Inflammatory macrophage (primary cell): ENCODE data around the gene PLA2G3.

Source experiments
- DNase-seq, 2 donors: peaks; one replicate each; pipeline ENCODE4 v3.0.0-alpha.2; 2020 to 2022

Gene PLA2G3

GRCh38 chr22:31085928-31086327 is 54.4 kb downstream of the PLA2G3 start:
- DNase-seq: no peak

- peak; percentile 47 to 71 for DNase-seq
Observed at GRCh38 chr22:31085493-31085824, 54.8 kb downstream of the PLA2G3 start.

- peak; percentile 86 to 93 for DNase-seq
Observed at GRCh38 chr22:31084811-31085492, 55.4 kb downstream of the PLA2G3 start.
